PC-3 (cell line): Measurements from ENCODE around the gene CORO1C. TPM values are rescaled to one million over a fixed set of nuclear protein-coding genes. Genes with fewer than 3 reads are reported as not detected.

ENCODE experiments used
- ATAC-seq: fragments of 200-7000 bp; cut with Tn5 transposase; 2 replicates; pipeline ENCODE4 v1.9.1; 2020; ENCODE audit warnings: mild to moderate bottlenecking, moderate library complexity
- BruUV-seq: library from RNA; stranded (reverse); fragments of 400-500 nt; replicated peaks from 2 replicates; lab custom pipeline; 2021; lab: Mats Ljungman, UMichigan
- CTCF ChIA-PET: fragments of 300-600 bp; sonication (Branson Sonifier 250); formaldehyde crosslinking; loops from one replicate; lab custom pipeline; 2022; ENCODE audit warnings: antibody characterized with exemption; lab: Charles Lee
- POLR2A ChIA-PET: fragments of 300-600 bp; sonication (Branson Sonifier 250); formaldehyde crosslinking; loops from one replicate; lab custom pipeline; 2022; ENCODE audit warnings: antibody characterized with exemption; ENCODE audit not compliant: unreplicated experiment; lab: Charles Lee
- DNase-seq: peaks from one replicate; pipeline ENCODE4 v3.0.0-alpha.2; 2015
- H2AFZ ChIP-seq: fragments of 300-600 bp; sonication (generic); 2 replicates; pipeline ENCODE4 v1.6.0; 2016; ENCODE audit warnings: antibody characterized with exemption, low read length
- H3F3A ChIP-seq: fragments of 300-600 bp; sonication (generic); one replicate; pipeline ENCODE4 v1.6.0; 2017; ENCODE audit warnings: antibody characterized with exemption, low read length, control low read depth, mild to moderate bottlenecking; ENCODE audit not compliant: unreplicated experiment
- H3K27ac ChIP-seq: fragments of 300-600 bp; sonication (generic); 2 replicates; pipeline ENCODE4 v1.5.1; 2016; ENCODE audit warnings: mild to moderate bottlenecking, low read length
- H3K27me3 ChIP-seq: fragments of 300-600 bp; sonication (generic); 2 replicates; pipeline ENCODE4 v1.6.1; 2016; ENCODE audit warnings: low read length, mixed read lengths
- H3K36me3 ChIP-seq: fragments of 300-600 bp; sonication (generic); 2 replicates; pipeline ENCODE4 v1.6.1; 2016; ENCODE audit warnings: low read depth, mixed run types, low read length, mixed read lengths
- H3K4me1 ChIP-seq: fragments of 300-600 bp; sonication (generic); 2 replicates; pipeline ENCODE4 v1.5.1; 2016; ENCODE audit warnings: low read length; ENCODE audit not compliant: insufficient read depth
- H3K4me2 ChIP-seq: fragments of 300-600 bp; sonication (generic); 2 replicates; pipeline ENCODE4 v1.6.0; 2016; ENCODE audit warnings: low read length
- H3K4me3 ChIP-seq: fragments of 300-600 bp; sonication (generic); 2 replicates; pipeline ENCODE4 v1.5.1; 2016; ENCODE audit warnings: mild to moderate bottlenecking, low read length, mixed read lengths
- H3K79me2 ChIP-seq: fragments of 300-600 bp; sonication (generic); 2 replicates; pipeline ENCODE4 v1.6.1; 2017; ENCODE audit warnings: low read length, mixed read lengths
- H3K9ac ChIP-seq: fragments of 300-600 bp; sonication (generic); 2 replicates; pipeline ENCODE4 v1.6.0; 2016; ENCODE audit warnings: mild to moderate bottlenecking, low read length
- H3K9me2 ChIP-seq: fragments of 300-600 bp; sonication (generic); replicated peaks from 2 replicates; pipeline ENCODE4 v1.6.1; 2016; ENCODE audit warnings: mixed run types, low read length, mixed read lengths
- H3K9me3 ChIP-seq: fragments of 300-600 bp; sonication (generic); 2 replicates; pipeline ENCODE4 v1.6.1; 2016; ENCODE audit warnings: low read length, mixed read lengths
- H4K20me1 ChIP-seq: fragments of 300-600 bp; sonication (generic); 2 replicates; pipeline ENCODE4 v1.6.1; 2016; ENCODE audit warnings: low read length, mixed read lengths
- CTCF ChIP-seq: fragments of 300-600 bp; sonication (generic); conservative IDR thresholded peaks from 2 replicates; pipeline ENCODE4 v1.5.1; 2017; ENCODE audit warnings: antibody characterized with exemption, low read depth, mild to moderate bottlenecking, low read length
- EZH2 ChIP-seq: fragments of 300-600 bp; sonication (generic); IDR thresholded peaks from one replicate; pipeline ENCODE4 v1.6.1; 2017; ENCODE audit warnings: antibody characterized with exemption, mild to moderate bottlenecking, low read length; ENCODE audit not compliant: unreplicated experiment
- EZH2phosphoT487 ChIP-seq: fragments of 300-600 bp; sonication (generic); IDR thresholded peaks from 2 replicates; pipeline ENCODE4 v1.6.1; 2018; ENCODE audit warnings: mild to moderate bottlenecking, antibody characterized with exemption, low read length, borderline replicate concordance
- intact Hi-C: fragments of 100-400 bp; cut with micrococcal nuclease; formaldehyde crosslinking; loops from 2 replicates; pipeline ENCODE4 v1.9.0; 2023
- total RNA-seq: library from RNA; depleted of rRNA; stranded (reverse); fragments of >200 nt; gene quantifications from 2 replicates; pipeline ENCODE4 v1.2.3, GENCODE V29; 2014

Gene CORO1C
- total RNA-seq, 1 experiment from 2014 or later, result 179 TPM

GRCh38 chr12:108671110-108671509 lies 60.2 kb downstream of the CORO1C start:
- Histone ChIP-seq H4K20me1 (no peaks in the 10 kb centered on the region), H3F3A (no peaks in the 10 kb centered on the region), H3K9ac (no peak overlapping the region), H3K9me2 (no peaks in the 10 kb centered on the region), H3K4me2 (no peak overlapping the region), H3K27ac (no peak overlapping the region), H3K9me3 (no peaks in the 10 kb centered on the region), H3K36me3 (peaks cover 24% of the 10 kb centered on the region), H3K79me2 (peaks cover 85% of the 10 kb centered on the region), H2AFZ (no peak overlapping the region), H3K27me3 (no peaks in the 10 kb centered on the region), H3K4me3 (no peak overlapping the region), H3K4me1 (no peaks in the 10 kb centered on the region)
- ATAC-seq (no peak), DNase-seq (no peak)
- TF ChIP-seq EZH2phosphoT487 (no peak), EZH2 (no peak), CTCF (no peak)
- intact Hi-C loops, result no loop called here
- POLR2A ChIA-PET, result interaction anchor here (0.6 kb wide), 2 partner anchors 29 to 54 kb away, joined by 3 read pairs; no protein-coding TSS in a partner anchor
- no TSS peak for BruUV-seq
- CTCF ChIA-PET, result no interaction called here

GRCh38 chr12:108670066-108670631 lies 61.2 kb downstream of the CORO1C start:
- no peaks in the 10 kb centered on the region for H4K20me1 ChIP-seq
- no peak overlapping the region for H3K4me2 ChIP-seq
- H3K4me3 ChIP-seq, result no peak overlapping the region
- no peak overlapping the region for H3K27ac ChIP-seq
- no peaks in the 10 kb centered on the region for H3K9me2 ChIP-seq
- POLR2A ChIA-PET, result interaction anchor here (0.6 kb wide), 1 partner anchor 55 kb away, joined by 3 read pairs; no protein-coding TSS in a partner anchor
- DNase-seq, result no peak
- H3K9me3 ChIP-seq, result no peaks in the 10 kb centered on the region
- H3K79me2 ChIP-seq, result peaks cover 84% of the 10 kb centered on the region
- no peak for TF ChIP-seq EZH2
- no peak for TF ChIP-seq EZH2phosphoT487
- TF ChIP-seq CTCF, result no peak
- no TSS peak for BruUV-seq
- no peak overlapping the region for H2AFZ ChIP-seq
- intact Hi-C loops, result no loop called here
- peaks cover 3% of the 10 kb centered on the region; the same call in 1 of the 2 replicates for H3K4me1 ChIP-seq
- CTCF ChIA-PET, result no interaction called here
- H3K36me3 ChIP-seq, result peaks cover 19% of the 10 kb centered on the region
- ATAC-seq, result no peak
- no peaks in the 10 kb centered on the region for H3F3A ChIP-seq
- no peaks in the 10 kb centered on the region for H3K27me3 ChIP-seq
- no peak overlapping the region for H3K9ac ChIP-seq

GRCh38 chr12:108668542-108668941 lies 62.8 kb downstream of the CORO1C start:
- Histone ChIP-seq H3K4me1 (peaks cover 13% of the 10 kb centered on the region), H2AFZ (no peak overlapping the region), H3K27me3 (no peaks in the 10 kb centered on the region), H3K36me3 (peaks cover 17% of the 10 kb centered on the region; the same call in 1 of the 2 replicates), H3F3A (no peaks in the 10 kb centered on the region), H4K20me1 (0 out of 2 replicates have a peak, but pooled peaks cover 5% of the 10 kb centered on the region), H3K4me2 (no peak overlapping the region), H3K9me2 (no peaks in the 10 kb centered on the region), H3K27ac (no peak overlapping the region), H3K79me2 (peaks cover 92% of the 10 kb centered on the region), H3K9me3 (no peaks in the 10 kb centered on the region), H3K9ac (no peak overlapping the region), H3K4me3 (no peak overlapping the region)
- DNase-seq, result no peak
- no TSS peak for BruUV-seq
- ChIA-PET POLR2A (no interaction called here), CTCF (no interaction called here)
- intact Hi-C loops, result loop anchor here (10.0 kb wide), 1 partner anchor 286 kb away; no protein-coding TSS in a partner anchor
- no peak for ATAC-seq
- TF ChIP-seq EZH2phosphoT487 (no peak), CTCF (no peak), EZH2 (no peak)
